Posterior vena cava (tissue), 2 donors: ENCODE measurements around the gene RAPH1. TPM values are rescaled to one million over a fixed set of nuclear protein-coding genes. Genes with fewer than 3 reads are reported as not detected.

Experiments
- DNase-seq: peaks from one replicate; pipeline ENCODE4 v3.0.0-alpha.2; 2020; ENCODE audit warnings: low spot score
- intact Hi-C, 2 donors: fragments of 100-400 bp; cut with DNase I; formaldehyde crosslinking; loops; one replicate each; pipeline versions ENCODE4 v1.14.1 to v1.14.2; 2022 to 2023
- long read RNA-seq, 2 donors: library from polyadenylated mRNA; unstranded; transcript quantifications; one replicate each; pipeline ENCODE4 v2.0.0, GENCODE V29; 2020 to 2021
- total RNA-seq, 2 donors: library from RNA; stranded (reverse); fragmentation: NEBNext Ultra II Directional; extraction: Animal tissue kit (Norgen Biotek cat#: 25700); gene quantifications; one replicate each; pipeline ENCODE4 v1.2.1, GENCODE V29; 2021
- donor health status: DM: yes; HTN: yes; CAD: no.
- donor health status: DM: yes; HTN: yes; CAD: no.

Gene RAPH1, protein sequence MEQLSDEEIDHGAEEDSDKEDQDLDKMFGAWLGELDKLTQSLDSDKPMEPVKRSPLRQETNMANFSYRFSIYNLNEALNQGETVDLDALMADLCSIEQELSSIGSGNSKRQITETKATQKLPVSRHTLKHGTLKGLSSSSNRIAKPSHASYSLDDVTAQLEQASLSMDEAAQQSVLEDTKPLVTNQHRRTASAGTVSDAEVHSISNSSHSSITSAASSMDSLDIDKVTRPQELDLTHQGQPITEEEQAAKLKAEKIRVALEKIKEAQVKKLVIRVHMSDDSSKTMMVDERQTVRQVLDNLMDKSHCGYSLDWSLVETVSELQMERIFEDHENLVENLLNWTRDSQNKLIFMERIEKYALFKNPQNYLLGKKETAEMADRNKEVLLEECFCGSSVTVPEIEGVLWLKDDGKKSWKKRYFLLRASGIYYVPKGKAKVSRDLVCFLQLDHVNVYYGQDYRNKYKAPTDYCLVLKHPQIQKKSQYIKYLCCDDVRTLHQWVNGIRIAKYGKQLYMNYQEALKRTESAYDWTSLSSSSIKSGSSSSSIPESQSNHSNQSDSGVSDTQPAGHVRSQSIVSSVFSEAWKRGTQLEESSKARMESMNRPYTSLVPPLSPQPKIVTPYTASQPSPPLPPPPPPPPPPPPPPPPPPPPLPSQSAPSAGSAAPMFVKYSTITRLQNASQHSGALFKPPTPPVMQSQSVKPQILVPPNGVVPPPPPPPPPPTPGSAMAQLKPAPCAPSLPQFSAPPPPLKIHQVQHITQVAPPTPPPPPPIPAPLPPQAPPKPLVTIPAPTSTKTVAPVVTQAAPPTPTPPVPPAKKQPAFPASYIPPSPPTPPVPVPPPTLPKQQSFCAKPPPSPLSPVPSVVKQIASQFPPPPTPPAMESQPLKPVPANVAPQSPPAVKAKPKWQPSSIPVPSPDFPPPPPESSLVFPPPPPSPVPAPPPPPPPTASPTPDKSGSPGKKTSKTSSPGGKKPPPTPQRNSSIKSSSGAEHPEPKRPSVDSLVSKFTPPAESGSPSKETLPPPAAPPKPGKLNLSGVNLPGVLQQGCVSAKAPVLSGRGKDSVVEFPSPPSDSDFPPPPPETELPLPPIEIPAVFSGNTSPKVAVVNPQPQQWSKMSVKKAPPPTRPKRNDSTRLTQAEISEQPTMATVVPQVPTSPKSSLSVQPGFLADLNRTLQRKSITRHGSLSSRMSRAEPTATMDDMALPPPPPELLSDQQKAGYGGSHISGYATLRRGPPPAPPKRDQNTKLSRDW
- 10 to 100 TPM; 44.0 to 48.4 TPM for total RNA-seq
- long read RNA-seq, donor 1, full-length matches to known transcripts: 1 of 9 reads
- long read RNA-seq, donor 1, partial matches to known transcripts: 1 of 9 reads
- long read RNA-seq, donor 1, other reads (novel, unspliced or antisense): 7 of 9 reads
- long read RNA-seq, donor 2, partial matches to known transcripts: 0 of 8 reads
- long read RNA-seq, donor 2, other reads (novel, unspliced or antisense): 8 of 8 reads

DNA sequence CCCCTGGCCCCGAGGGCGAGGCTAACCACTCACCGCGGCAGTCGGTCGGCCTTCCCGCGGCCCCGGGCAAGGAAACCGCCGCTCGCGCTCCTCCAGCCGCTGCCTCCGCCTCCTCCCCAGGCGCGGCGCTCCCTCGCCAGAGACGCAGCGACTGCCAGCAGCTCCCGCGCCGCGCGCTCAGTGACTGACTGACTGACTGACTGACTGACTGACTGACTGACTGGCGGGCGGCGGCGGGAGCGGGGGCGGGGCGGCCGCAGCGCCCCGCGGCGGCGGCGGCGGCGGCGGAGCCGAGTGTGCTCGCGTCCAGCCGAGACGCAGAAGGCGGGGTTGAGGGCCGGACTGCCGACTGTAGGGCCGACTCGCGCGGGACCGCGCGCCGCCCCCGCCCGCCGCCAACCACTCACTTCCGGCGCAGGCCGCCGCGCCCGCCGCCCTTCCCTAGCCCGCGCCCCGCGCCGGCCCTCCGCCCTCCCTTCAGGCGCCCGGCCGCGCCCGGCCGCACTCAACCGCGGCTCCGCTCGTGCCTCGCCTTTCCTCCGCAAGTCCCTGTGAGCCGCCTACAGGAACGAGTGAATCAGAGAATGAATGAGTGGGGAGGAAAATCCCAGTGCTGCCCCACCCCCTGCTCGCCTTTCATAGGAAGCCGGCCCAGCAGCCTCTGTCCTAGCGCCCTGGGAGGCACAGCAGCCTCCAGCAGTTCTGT lies at the start of gene RAPH1:
Gene RAPH1 (minus strand): TSS at position 224 of the 706 bp plus-strand sequence. CDS start 39,948 bp downstream, outside the sequence.
- DNase-seq: peak; percentile 96
- intact Hi-C loops: loop anchor here in 1 of 2 donors (10.0 kb wide), 1 partner anchor 100 kb away; no protein-coding TSS in a partner anchor

GRCh38 chr2:203584784-203585183 lies 49.7 kb upstream of the RAPH1 start:
- no peak for DNase-seq
- intact Hi-C loops: loop anchor here in 1 of 2 donors (10.0 kb wide), 1 partner anchor 100 kb away; no protein-coding TSS in a partner anchor

DNA sequence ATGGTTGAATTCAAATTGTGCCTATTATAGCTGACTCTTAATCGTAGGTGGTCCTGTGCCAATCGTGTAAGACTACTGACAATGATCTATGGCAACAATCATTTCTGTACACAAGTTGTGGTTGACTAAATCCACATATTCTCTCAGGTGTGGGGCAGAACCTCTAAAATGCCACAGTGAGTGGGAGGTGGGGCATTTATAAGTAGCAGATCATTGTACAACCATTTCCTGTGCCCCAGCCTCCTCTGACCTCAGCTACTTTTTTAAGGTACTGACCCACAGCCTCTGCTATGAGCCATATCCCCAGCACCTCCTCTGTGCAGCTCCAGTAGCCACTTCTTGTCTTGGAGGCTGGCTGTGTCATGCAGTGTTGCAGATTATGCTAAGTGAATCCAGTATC lies 48.6 kb upstream of the RAPH1 start:
- intact Hi-C loops: loop anchor here in 1 of 2 donors (10.0 kb wide), 1 partner anchor 101 kb away; no protein-coding TSS in a partner anchor
- no peak for DNase-seq

GRCh38 chr2:203583084-203583695 lies 48.1 kb upstream of the RAPH1 start:
- no peak for DNase-seq
- intact Hi-C loops: loop anchor here in 1 of 2 donors (10.0 kb wide), 1 partner anchor 102 kb away; no protein-coding TSS in a partner anchor

DNA sequence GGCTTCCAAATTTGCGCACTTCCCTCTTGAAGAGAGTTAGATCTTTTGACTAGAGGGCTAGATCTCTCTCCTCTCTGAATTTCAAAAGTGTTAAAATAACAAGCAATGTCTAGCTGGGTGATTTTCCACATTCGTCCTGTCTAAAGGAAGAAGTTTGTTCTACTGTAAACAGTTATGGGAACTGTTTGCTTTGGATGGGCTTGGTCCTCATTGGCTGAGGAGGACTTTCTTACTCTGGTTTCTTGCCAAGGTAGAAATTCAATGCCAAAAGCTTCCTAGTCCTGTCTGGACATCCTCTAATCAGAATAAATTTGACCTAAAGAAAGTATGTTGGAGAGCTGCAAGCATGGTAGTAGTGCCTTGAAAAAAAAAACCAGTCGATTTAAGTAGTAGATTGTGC lies 47.4 kb upstream of the RAPH1 start:
- no peak for DNase-seq
- intact Hi-C loops: loop anchor here in 1 of 2 donors (10.0 kb wide), 1 partner anchor 102 kb away; no protein-coding TSS in a partner anchor

- intact Hi-C loops: loop anchor here in 1 of 2 donors (10.0 kb wide), 1 partner anchor 104 kb away; no protein-coding TSS in a partner anchor
- no peak for DNase-seq
These were observed 45.7 kb upstream of the RAPH1 start for GRCh38 chr2:203580844-203581243.

- no peak for DNase-seq
- intact Hi-C loops: loop anchor here in 1 of 2 donors (10.0 kb wide), 1 partner anchor 105 kb away; no protein-coding TSS in a partner anchor
These were observed 44.6 kb upstream of the RAPH1 start for GRCh38 chr2:203579730-203580129.

DNA sequence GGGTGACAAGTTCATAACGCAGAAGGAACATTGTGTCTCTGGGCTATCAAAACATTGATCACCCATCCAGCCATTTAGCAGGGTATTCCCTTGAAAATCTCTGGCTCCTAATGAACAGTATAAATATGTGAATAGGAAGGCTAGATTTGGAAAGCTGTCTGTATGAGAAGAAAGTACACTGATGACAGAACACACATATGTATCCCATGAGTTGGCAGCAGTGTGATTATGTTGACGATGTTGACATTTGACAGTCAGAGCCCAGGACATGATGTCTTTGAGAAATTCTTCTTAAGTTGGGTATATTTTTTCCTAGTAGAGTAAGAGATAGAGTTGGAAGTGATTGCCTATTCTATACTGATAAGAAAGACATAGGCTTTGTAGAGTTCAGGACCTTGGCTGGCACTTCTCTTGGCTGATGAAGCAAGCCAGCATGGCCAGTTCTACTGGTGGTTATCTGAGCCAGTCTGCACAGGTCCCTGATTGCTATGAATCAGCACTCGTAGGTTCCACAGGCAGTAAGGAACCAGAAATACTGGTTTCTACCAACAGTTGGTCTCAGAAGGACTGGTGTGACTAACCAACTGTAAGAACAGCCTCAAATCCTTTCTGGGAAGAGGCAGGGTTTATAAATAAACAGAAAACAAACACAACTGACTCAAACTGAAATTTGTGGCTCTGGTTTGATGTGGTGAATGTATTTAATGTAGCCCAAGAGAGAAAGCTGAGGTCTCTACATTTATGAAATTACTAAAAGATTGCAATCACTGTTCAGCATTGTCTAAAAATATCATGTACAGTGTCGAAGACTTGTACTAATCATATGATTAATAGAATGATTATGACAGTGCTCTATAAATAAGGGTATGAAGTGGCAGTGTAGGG lies 43.9 kb upstream of the RAPH1 start:
- no peak for DNase-seq
- intact Hi-C loops: loop anchor here in 1 of 2 donors (1.0 kb wide), 1 partner anchor 13 kb away; no protein-coding TSS in a partner anchor

GRCh38 chr2:203574824-203575223 lies 39.7 kb upstream of the RAPH1 start:
- intact Hi-C loops: no loop called here
- DNase-seq: no peak

DNA sequence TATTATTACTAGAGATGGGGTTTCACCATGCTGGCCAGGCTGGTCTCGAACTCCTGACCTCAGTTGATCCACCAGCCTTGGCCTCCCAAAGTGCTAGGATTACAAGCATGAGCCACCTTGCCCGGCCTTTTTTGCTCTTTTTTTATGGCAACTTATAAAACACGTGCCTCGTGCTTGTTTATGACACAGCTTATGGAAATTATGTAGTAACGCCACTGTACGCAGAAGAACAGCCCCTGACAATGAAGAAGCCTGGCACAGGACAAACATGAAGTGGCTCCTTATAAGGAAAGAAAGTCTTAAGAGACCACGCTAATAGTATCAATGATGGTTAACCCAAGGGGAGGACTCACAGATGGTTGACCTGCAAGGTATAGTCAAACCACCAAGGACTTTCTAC lies 37.2 kb upstream of the RAPH1 start:
- intact Hi-C loops: no loop called here
- no peak for DNase-seq

- intact Hi-C loops: no loop called here
- no peak for DNase-seq
These were observed 34.7 kb upstream of the RAPH1 start for GRCh38 chr2:203569677-203570316.

GRCh38 chr2:203567691-203568090 lies 32.6 kb upstream of the RAPH1 start:
- DNase-seq: no peak
- intact Hi-C loops: no loop called here

DNA sequence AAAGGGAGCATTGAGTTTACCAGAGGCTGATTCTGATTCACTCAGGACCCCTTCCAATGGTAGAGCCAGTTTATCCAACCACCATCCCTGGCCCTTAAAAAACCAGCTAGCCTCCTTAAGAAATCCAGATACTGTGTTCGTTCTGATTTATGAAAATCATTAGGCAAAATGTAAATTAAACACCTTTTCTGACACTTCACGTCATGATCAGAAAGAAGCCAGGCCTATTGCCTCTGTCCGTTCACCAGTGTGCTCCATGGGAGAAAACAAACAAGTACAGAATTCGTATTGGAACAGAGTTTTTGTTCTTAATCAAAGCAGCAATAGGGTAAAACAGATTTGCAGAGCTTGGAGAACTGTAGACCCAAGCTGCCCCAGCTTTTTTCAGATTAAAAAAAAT lies 31.1 kb upstream of the RAPH1 start:
- no peak for DNase-seq
- intact Hi-C loops: loop anchor here in 1 of 2 donors (1.0 kb wide), 1 partner anchor 12 kb away; no protein-coding TSS in a partner anchor

DNA sequence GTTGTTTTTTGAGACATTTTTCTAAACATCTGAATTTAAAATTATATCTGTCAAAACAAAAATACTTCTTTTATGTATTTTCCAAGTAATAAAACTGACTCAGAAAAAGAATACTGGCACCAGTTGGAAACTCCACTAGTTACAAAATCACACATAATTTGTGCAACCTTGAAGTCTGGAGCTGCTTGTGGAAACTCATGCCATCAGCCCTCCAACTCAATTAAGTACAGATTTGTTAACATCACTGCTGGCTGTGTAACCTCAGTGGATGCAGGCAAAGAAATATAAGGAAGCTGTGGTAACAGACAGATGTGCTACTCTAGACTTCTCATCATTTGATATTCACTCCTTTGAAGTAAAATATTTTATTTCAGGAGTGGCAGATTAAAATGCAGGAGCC lies 30.0 kb upstream of the RAPH1 start:
- intact Hi-C loops: no loop called here
- DNase-seq: no peak

GRCh38 chr2:203562268-203562667 lies 27.2 kb upstream of the RAPH1 start:
- DNase-seq: no peak
- intact Hi-C loops: no loop called here

DNA sequence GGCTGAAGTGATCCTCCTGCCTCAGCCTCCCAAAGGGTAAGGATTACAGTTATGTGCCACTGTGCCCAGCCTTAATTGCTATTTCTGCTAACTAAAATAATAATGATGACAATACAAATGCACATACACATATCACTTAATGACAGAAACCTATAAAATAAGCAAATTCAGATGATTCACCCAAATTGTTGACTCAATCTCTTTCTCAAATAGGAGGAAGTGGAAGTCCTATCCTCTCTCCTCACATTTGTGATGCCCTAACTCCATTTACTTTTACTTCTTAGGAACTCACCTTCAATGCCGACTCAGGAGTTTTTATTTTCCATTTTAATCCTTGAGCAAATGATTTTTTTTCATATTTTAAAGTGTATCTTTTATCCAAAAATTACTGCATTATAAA lies 24.5 kb upstream of the RAPH1 start:
- DNase-seq: no peak
- intact Hi-C loops: no loop called here
